ENCODE results near the gene SPHK1.

SPHK1 gene

DNA sequence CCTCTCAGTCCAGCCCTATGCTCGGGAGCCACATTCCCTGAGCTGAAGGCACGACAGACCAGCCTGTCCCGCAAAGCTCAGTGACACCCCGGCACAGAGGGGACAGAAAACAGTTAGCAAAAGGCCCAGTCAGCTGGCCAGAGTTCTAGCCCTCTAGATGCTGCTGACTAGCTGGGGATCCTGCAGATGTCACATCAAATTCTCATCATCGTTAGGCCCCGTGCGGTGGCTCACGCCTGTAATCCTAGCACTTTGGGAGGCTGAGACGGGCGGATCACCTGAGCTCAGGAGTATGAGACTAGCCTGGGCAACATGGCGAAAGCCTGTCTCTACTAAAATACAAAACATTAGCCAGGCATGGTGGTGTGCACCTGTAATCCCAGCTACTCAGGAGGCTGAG is 51.3 kb downstream of the SPHK1 start:
- DNase-seq = no peak

Data from NCI-H1105 (cell line).